HG03469 (cell line): Measurements from ENCODE around the gene UGT2A3.

Experiments used
- ATAC-seq: cut with Tn5 transposase; IDR thresholded peaks from one replicate; pipeline ENCODE4 v1.9.1; 2021; ENCODE audit warnings: mild to moderate bottlenecking, moderate library complexity, moderate number of reproducible peaks; ENCODE audit not compliant: unreplicated experiment

The UGT2A3 gene

GRCh38 chr4:68917016-68917415, 34.6 kb downstream of the UGT2A3 start:
- ATAC-seq, result no peak

- no peak for ATAC-seq
Observed at GRCh38 chr4:68912807-68913206, 38.8 kb downstream of the UGT2A3 start.

GRCh38 chr4:68909385-68909784, 42.2 kb downstream of the UGT2A3 start:
- ATAC-seq, result no peak

GRCh38 chr4:68907788-68908700, 43.6 kb downstream of the UGT2A3 start:
- ATAC-seq, result no peak

- ATAC-seq, result no peak
Observed at GRCh38 chr4:68907245-68907644, 44.4 kb downstream of the UGT2A3 start.

GRCh38 chr4:68906780-68907137, 44.8 kb downstream of the UGT2A3 start:
- ATAC-seq, result no peak

- ATAC-seq, result no peak
Observed at GRCh38 chr4:68905939-68906779, 45.4 kb downstream of the UGT2A3 start.

GRCh38 chr4:68905598-68905938, 46.0 kb downstream of the UGT2A3 start:
- ATAC-seq, result no peak

- no peak for ATAC-seq
Observed at GRCh38 chr4:68904786-68905185, 46.8 kb downstream of the UGT2A3 start.

- no peak for ATAC-seq
Observed at GRCh38 chr4:68896749-68897148, 54.9 kb downstream of the UGT2A3 start.

- no peak for ATAC-seq
Observed at GRCh38 chr4:68895561-68896198, 55.9 kb downstream of the UGT2A3 start.

GRCh38 chr4:68892861-68893260, 58.7 kb downstream of the UGT2A3 start:
- no peak for ATAC-seq

- ATAC-seq, result no peak
Observed at GRCh38 chr4:68891678-68892077, 59.9 kb downstream of the UGT2A3 start.

- ATAC-seq, result no peak
Observed at GRCh38 chr4:68885545-68885944, 66.1 kb downstream of the UGT2A3 start.

- ATAC-seq, result no peak
Observed at GRCh38 chr4:68883870-68884269, 67.7 kb downstream of the UGT2A3 start.
